Natural killer cell (primary cell): ENCODE measurements around the gene EAF2. TPM values are rescaled to one million over a fixed set of nuclear protein-coding genes. Genes with fewer than 3 reads are reported as not detected.

Experiments
- ATAC-seq, 3 donors: fragments of 150-1000 bp in 2 of 3; fragments of 200-7000 bp in 1 of 3; cut with Tn5 transposase; 1 replicate in 1 of 3; 2 replicates in 2 of 3; pipeline ENCODE4 v1.10.0; 2021; ENCODE audit warnings: mild to moderate bottlenecking in 2 of 3, moderate library complexity in 2 of 3
- DNase-seq, 2 donors: peaks; one replicate each; pipeline versions ENCODE4 v3.0.0 to v3.0.0-alpha.2; 2013 to 2021; ENCODE audit warnings: mixed read lengths in 1 of 2
- H3K27ac ChIP-seq: one replicate; pipeline ENCODE4 v1.5.1; 2013; ENCODE audit warnings: mild to moderate bottlenecking, low read length
- H3K27me3 ChIP-seq: one replicate; pipeline ENCODE4 v1.6.1; 2013; ENCODE audit warnings: low read length; ENCODE audit not compliant: control insufficient read depth, insufficient read depth
- H3K36me3 ChIP-seq: one replicate; pipeline ENCODE4 v1.6.1; 2013; ENCODE audit warnings: low read length; ENCODE audit not compliant: control insufficient read depth, insufficient read depth
- H3K4me1 ChIP-seq: one replicate; pipeline ENCODE4 v1.6.1; 2013; ENCODE audit warnings: low read length; ENCODE audit not compliant: control insufficient read depth, insufficient read depth
- H3K4me3 ChIP-seq: one replicate; pipeline ENCODE4 v1.5.1; 2013; ENCODE audit warnings: low read length
- H3K9me3 ChIP-seq: one replicate; pipeline ENCODE4 v1.6.1; 2013; ENCODE audit warnings: low read length; ENCODE audit not compliant: control insufficient read depth, insufficient read depth
- H3K27ac Mint-ChIP-seq, 2 donors: one replicate each; pipeline ENCODE4 v1.8.0; 2022; ENCODE audit warnings: mild to moderate bottlenecking in 2 of 2, mixed read lengths in 2 of 2, moderate library complexity in 1 of 2
- H3K27me3 Mint-ChIP-seq, 2 donors: one replicate each; pipeline ENCODE4 v1.8.0; 2022; ENCODE audit warnings: low read depth in 2 of 2, mixed read lengths in 2 of 2
- H3K36me3 Mint-ChIP-seq: one replicate; pipeline ENCODE4 v1.8.0; 2022; ENCODE audit warnings: mixed read lengths
- H3K4me1 Mint-ChIP-seq, 2 donors: one replicate each; pipeline ENCODE4 v1.8.0; 2022; ENCODE audit warnings: mixed read lengths in 2 of 2
- H3K4me3 Mint-ChIP-seq: one replicate; pipeline ENCODE4 v1.8.0; 2022; ENCODE audit warnings: mild to moderate bottlenecking, moderate library complexity, mixed read lengths
- H3K9me3 Mint-ChIP-seq, 2 donors: one replicate each; pipeline ENCODE4 v1.8.0; 2022; ENCODE audit warnings: mixed read lengths in 2 of 2
- WGBS: methylation state at CpG from one replicate; pipeline ENCODE4 v1.1.7; 2013; ENCODE audit warnings: missing lambda C conversion rate; ENCODE audit not compliant: insufficient coverage; 5-methylcytosine and 5-hydroxymethylcytosine counted together
- intact Hi-C: fragments of 100-400 bp; cut with micrococcal nuclease; formaldehyde crosslinking; loops from one replicate; pipeline ENCODE4 v1.14.2; 2022
- total RNA-seq, 4 donors: library from RNA; stranded (reverse); fragments of 120-200 nt in 1 of 4; gene quantifications; one replicate each; pipeline versions ENCODE4 v1.2.3 to v1.2.4, GENCODE V29; 2013 to 2022
- TF ChIP-seq, protein P1 (sequence below): fragments of 200-600 bp; IDR thresholded peaks from one replicate; pipeline ENCODE4 v1.8.0; 2022; ENCODE audit warnings: antibody characterized with exemption

The EAF2 gene
- total RNA-seq, 3 donors from 2014 or later (not counting 1 experiment from before 2014, with no cell fraction given) = 5.1 to 7.4 (median 5.4) TPM

DNA sequence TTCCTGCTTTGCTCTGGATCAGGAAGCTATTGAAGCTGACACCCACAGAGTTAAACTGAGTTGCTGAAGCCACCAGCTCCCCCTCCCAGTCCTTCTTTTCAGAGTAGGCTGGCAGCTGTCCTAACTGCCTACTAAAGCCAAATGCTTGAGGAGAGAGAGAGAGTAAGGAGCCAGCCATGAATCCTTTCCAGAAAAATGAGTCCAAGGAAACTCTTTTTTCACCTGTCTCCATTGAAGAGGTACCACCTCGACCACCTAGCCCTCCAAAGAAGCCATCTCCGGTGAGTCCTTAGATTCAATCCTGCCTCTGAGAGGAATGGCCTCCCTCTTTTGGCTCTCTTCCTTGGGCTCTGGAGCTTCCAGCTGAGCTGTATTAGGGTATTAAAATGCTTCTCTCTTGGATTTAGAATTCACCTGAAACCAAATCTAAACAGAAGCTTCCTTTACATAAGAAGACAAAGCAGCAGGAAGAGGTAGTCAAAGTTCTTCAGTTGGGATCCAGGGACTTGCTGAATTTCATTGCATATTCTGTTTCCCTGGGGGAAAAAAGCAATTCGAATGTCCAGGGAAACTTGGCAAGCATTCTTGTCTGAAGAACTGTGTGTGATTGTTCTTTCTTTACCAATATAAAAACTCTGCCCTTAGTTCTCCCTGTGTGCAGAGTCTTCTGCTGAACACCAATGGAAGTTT is 59.4 kb downstream of the EAF2 start, which contains the start of gene SLC15A2:
SLC15A2 (plus strand) TSS at position 101 of the 690 bp plus-strand sequence; CDS start at position 177, 76 bp downstream.
- Mint-ChIP-seq H3K9me3 (no peaks in the 10 kb centered on the region), H3K4me3 (no peak within 1 kb of the TSS), H3K27me3 (no peaks in the 10 kb centered on the region), H3K4me1 (no peaks in the 10 kb centered on the region), H3K27ac (no peak within 1 kb of the TSS), H3K36me3 (no peaks in the 10 kb centered on the region)
- DNase-seq (no peak), ATAC-seq (no peak)
- H3K27me3 ChIP-seq = no peaks in the 10 kb centered on the region
- no peaks in the 10 kb centered on the region for H3K9me3 ChIP-seq
- TF ChIP-seq, protein P1, sequence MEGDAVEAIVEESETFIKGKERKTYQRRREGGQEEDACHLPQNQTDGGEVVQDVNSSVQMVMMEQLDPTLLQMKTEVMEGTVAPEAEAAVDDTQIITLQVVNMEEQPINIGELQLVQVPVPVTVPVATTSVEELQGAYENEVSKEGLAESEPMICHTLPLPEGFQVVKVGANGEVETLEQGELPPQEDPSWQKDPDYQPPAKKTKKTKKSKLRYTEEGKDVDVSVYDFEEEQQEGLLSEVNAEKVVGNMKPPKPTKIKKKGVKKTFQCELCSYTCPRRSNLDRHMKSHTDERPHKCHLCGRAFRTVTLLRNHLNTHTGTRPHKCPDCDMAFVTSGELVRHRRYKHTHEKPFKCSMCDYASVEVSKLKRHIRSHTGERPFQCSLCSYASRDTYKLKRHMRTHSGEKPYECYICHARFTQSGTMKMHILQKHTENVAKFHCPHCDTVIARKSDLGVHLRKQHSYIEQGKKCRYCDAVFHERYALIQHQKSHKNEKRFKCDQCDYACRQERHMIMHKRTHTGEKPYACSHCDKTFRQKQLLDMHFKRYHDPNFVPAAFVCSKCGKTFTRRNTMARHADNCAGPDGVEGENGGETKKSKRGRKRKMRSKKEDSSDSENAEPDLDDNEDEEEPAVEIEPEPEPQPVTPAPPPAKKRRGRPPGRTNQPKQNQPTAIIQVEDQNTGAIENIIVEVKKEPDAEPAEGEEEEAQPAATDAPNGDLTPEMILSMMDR = no peak
- intact Hi-C loops = no loop called here
- no peaks in the 10 kb centered on the region for H3K36me3 ChIP-seq
- no peak within 1 kb of the TSS for H3K4me3 ChIP-seq
- H3K4me1 ChIP-seq = no peaks in the 10 kb centered on the region
- no peak within 1 kb of the TSS for H3K27ac ChIP-seq
- WGBS = 78% methylated on average over 3 of the region's 3 CpGs

DNA sequence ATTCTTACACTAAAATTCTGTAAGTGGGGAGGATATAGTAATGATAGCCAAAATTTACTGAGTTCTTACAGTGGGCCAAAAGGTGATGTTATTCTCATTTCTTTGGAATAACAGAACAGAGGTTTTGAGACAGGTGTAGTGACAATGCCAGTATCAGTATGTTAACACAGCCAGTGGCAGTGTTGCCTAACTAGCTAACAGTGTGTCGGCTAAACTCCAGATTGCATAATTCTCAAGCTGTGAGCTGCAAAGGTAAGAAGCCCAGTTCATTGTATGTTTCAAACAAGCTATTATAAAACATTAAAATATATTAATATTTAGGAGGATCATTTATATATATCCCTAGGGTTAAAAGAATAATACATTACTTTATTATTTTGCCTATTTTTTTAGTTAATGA is 60.1 kb downstream of the EAF2 start:
- TF ChIP-seq, protein P1 = no peak
- no peak for ATAC-seq
- H3K36me3 Mint-ChIP-seq = no peaks in the 10 kb centered on the region
- no peaks in the 10 kb centered on the region for H3K9me3 Mint-ChIP-seq
- no peak overlapping the region for H3K27ac ChIP-seq
- intact Hi-C loops = no loop called here
- H3K27me3 Mint-ChIP-seq = no peaks in the 10 kb centered on the region
- no peaks in the 10 kb centered on the region for H3K27me3 ChIP-seq
- H3K4me3 ChIP-seq = no peak overlapping the region
- H3K9me3 ChIP-seq = no peaks in the 10 kb centered on the region
- DNase-seq = no peak
- no peaks in the 10 kb centered on the region for H3K36me3 ChIP-seq
- 0% methylated on average over 1 of the region's 1 CpG for WGBS
- H3K27ac Mint-ChIP-seq = no peak overlapping the region
- no peaks in the 10 kb centered on the region for H3K4me1 Mint-ChIP-seq
- no peaks in the 10 kb centered on the region for H3K4me1 ChIP-seq
- no peak overlapping the region for H3K4me3 Mint-ChIP-seq

DNA sequence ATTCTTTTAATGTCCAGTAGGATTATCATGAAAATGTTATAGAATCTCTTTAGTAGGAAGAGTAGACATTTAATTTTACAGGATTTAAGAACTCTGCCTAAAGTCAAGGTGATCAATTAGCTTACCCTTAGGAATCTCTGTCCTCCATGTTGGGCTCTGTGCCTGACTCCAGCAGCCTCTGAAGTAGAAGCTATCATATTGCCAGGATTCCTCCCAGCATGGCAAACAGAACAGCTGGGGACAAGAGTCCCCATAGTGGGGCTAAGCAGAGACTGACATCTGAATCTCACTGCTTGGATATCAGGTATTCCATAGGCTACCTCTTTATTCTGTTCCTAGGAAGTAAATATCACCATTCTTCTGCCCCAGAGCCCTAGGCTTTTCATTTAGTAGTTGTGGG is 60.7 kb downstream of the EAF2 start:
- DNase-seq (no peak), ATAC-seq (no peak)
- H3K4me3 Mint-ChIP-seq = no peak overlapping the region
- H3K9me3 Mint-ChIP-seq = no peaks in the 10 kb centered on the region
- H3K4me1 ChIP-seq = no peaks in the 10 kb centered on the region
- no peak overlapping the region for H3K27ac ChIP-seq
- no peaks in the 10 kb centered on the region for H3K9me3 ChIP-seq
- H3K4me3 ChIP-seq = no peak overlapping the region
- TF ChIP-seq, protein P1 = no peak
- no peaks in the 10 kb centered on the region for H3K27me3 Mint-ChIP-seq
- intact Hi-C loops = no loop called here
- no peaks in the 10 kb centered on the region for H3K4me1 Mint-ChIP-seq
- no peaks in the 10 kb centered on the region for H3K36me3 ChIP-seq
- H3K27me3 ChIP-seq = no peaks in the 10 kb centered on the region
- H3K36me3 Mint-ChIP-seq = no peaks in the 10 kb centered on the region
- no peak overlapping the region for H3K27ac Mint-ChIP-seq

DNA sequence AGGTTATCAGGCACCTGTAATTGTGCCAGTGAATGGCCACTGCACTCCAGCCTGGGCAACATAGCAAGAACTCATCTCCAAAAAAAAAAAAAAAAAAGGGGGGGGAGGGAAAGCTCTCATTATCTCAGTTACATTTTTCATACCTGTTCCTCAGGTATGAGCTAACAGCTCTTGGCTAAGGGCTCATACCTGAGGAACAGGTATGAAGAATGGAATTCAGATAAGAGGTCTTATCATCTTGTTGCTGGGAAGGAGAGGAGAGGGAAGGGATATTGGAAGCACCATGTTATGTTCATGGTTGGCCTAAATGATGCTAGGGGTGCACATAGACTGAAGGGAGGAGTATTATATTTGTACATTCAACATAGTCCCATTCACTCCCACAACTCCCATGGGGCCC is 61.8 kb downstream of the EAF2 start:
- H3K4me3 Mint-ChIP-seq = no peak overlapping the region
- Histone ChIP-seq H3K4me1 (no peaks in the 10 kb centered on the region), H3K27me3 (no peaks in the 10 kb centered on the region), H3K36me3 (no peaks in the 10 kb centered on the region), H3K27ac (no peak overlapping the region), H3K4me3 (no peak overlapping the region), H3K9me3 (no peaks in the 10 kb centered on the region)
- ATAC-seq = no peak
- H3K27ac Mint-ChIP-seq = no peak overlapping the region
- no peaks in the 10 kb centered on the region for H3K36me3 Mint-ChIP-seq
- TF ChIP-seq, protein P1 = no peak
- no peaks in the 10 kb centered on the region for H3K9me3 Mint-ChIP-seq
- no peaks in the 10 kb centered on the region for H3K27me3 Mint-ChIP-seq
- intact Hi-C loops = no loop called here
- no peak for DNase-seq
- H3K4me1 Mint-ChIP-seq = no peaks in the 10 kb centered on the region
